ENCODE data around the gene UBE2V1. TPM values are rescaled to one million over a fixed set of nuclear protein-coding genes. Genes with fewer than 3 reads are reported as not detected.

UBE2V1 gene
- total and polyA plus RNA-seq, 7 experiments from 2014 or later = 128 to 167 (median 138) TPM

GRCh38 chr20:50089787-50090177 is 23.2 kb downstream of the UBE2V1 start:
- intact Hi-C loops (cut with micrococcal nuclease) = loop anchor here in 1 of 2 donors (5.0 kb wide), 1 partner anchor 112 kb away; no protein-coding TSS in a partner anchor
- Histone ChIP-seq H3K27ac (ENCODE audit: low read depth, low read length) (peak overlapping the region; percentile 30), H3K9me3 (ENCODE audit: control insufficient read depth in 2 of 3, low read length in 3 of 3) (no peaks in the 10 kb centered on the region), H3K4me3 (ENCODE audit: low read length) (no peak overlapping the region), H3K36me3 (ENCODE audit: control insufficient read depth in 2 of 3, insufficient read depth in 3 of 3, low read length in 3 of 3) (peaks cover 0 to 39% (median 0%) of the 10 kb centered on the region in 3 experiments), H3K27me3 (ENCODE audit: control insufficient read depth in 2 of 2, insufficient read depth in 2 of 2, low read length in 2 of 2) (no peaks in the 10 kb centered on the region), H3K4me1 (ENCODE audit: control insufficient read depth in 2 of 2, insufficient read depth in 2 of 2, low read length in 2 of 2) (peaks cover 9 to 13% of the 10 kb centered on the region in 2 donors)
- H3K36me3 Mint-ChIP-seq = peaks cover 0 to 15% (median 8%) of the 10 kb centered on the region in 5 donors
- H3K4me3 Mint-ChIP-seq = no peak overlapping the region
- no peaks in the 10 kb centered on the region for H3K9me3 Mint-ChIP-seq
- POLR2A ChIA-PET = no interaction called here
- CTCF ChIA-PET = interaction anchor here (0.6 to 1.1 kb wide), 2 partner anchors 11 to 162 kb away, joined by 3 read pairs; no protein-coding TSS in a partner anchor
- H3K4me1 Mint-ChIP-seq = peaks cover 23 to 44% (median 37%) of the 10 kb centered on the region in 7 donors
- ATAC-seq = no peak
- H3K27ac Mint-ChIP-seq = peak overlapping the region in 7 of 9 donors; percentile 25 to 81 (median 54)
- no peaks in the 10 kb centered on the region for H3K27me3 Mint-ChIP-seq
- DNase-seq = no peak

GRCh38 chr20:50089140-50089786 is 23.7 kb downstream of the UBE2V1 start:
- Mint-ChIP-seq H3K36me3 (peaks cover 0 to 15% (median 4%) of the 10 kb centered on the region in 5 donors), H3K4me1 (peaks cover 23 to 46% (median 37%) of the 10 kb centered on the region in 7 donors), H3K4me3 (no peak overlapping the region), H3K27me3 (no peaks in the 10 kb centered on the region), H3K27ac (peak overlapping the region in 8 of 9 donors; percentile 32 to 81 (median 54)), H3K9me3 (no peaks in the 10 kb centered on the region)
- CTCF ChIA-PET = interaction anchor here (0.6 to 1.1 kb wide), 3 partner anchors 11 to 161 kb away, joined by 3 read pairs; no protein-coding TSS in a partner anchor
- Histone ChIP-seq H3K27me3 (ENCODE audit: control insufficient read depth in 2 of 2, insufficient read depth in 2 of 2, low read length in 2 of 2) (no peaks in the 10 kb centered on the region), H3K9me3 (ENCODE audit: control insufficient read depth in 2 of 3, low read length in 3 of 3) (no peaks in the 10 kb centered on the region), H3K4me3 (ENCODE audit: low read length) (no peak overlapping the region), H3K36me3 (ENCODE audit: control insufficient read depth in 2 of 3, insufficient read depth in 3 of 3, low read length in 3 of 3) (peaks cover 0 to 34% (median 0%) of the 10 kb centered on the region in 3 experiments), H3K4me1 (ENCODE audit: control insufficient read depth in 2 of 2, insufficient read depth in 2 of 2, low read length in 2 of 2) (peaks cover 9 to 13% of the 10 kb centered on the region in 2 donors), H3K27ac (ENCODE audit: low read depth, low read length) (no peak overlapping the region)
- ATAC-seq = no peak
- DNase-seq = no peak
- POLR2A ChIA-PET = interaction anchor here (0.7 kb wide), 1 partner anchor 98 kb away, joined by 3 read pairs; no protein-coding TSS in a partner anchor
- intact Hi-C loops (cut with micrococcal nuclease) = loop anchor here in 1 of 2 donors (5.0 kb wide), 1 partner anchor 112 kb away; no protein-coding TSS in a partner anchor

DNA sequence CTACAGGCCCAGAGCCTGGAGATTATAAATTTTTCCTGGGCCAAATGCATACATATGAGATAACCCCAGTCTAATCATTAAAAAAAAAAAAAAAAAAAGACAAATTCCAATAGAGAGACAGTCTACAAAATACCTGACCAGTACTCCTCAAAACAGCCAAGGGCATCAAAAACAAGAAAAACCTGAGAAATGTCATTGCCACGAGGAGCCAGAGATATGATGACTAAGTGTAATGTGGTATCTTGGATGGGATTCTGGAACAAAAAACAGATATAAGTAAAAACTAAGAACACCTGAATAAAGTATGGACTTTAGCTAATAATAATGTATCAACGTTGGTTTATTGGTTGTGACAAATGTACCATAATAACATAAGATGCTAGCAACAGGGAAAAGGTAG is 24.9 kb downstream of the UBE2V1 start:
- Mint-ChIP-seq H3K9me3 (no peaks in the 10 kb centered on the region), H3K4me1 (peaks cover 23 to 47% (median 37%) of the 10 kb centered on the region in 7 donors), H3K36me3 (peaks cover 0 to 11% (median 2%) of the 10 kb centered on the region in 5 donors), H3K4me3 (no peak overlapping the region), H3K27me3 (no peaks in the 10 kb centered on the region), H3K27ac (peak overlapping the region in 4 of 9 donors; percentile 31 to 59 (median 50))
- intact Hi-C loops (cut with micrococcal nuclease) = loop anchor here in 1 of 2 donors (5.0 kb wide), 1 partner anchor 111 kb away; no protein-coding TSS in a partner anchor
- H3K9me3 ChIP-seq (ENCODE audit: control insufficient read depth in 2 of 3, low read length in 3 of 3) = no peaks in the 10 kb centered on the region
- DNase-seq (no peak), ATAC-seq (no peak)
- no peak overlapping the region for H3K4me3 ChIP-seq (ENCODE audit: low read length)
- ChIA-PET POLR2A (no interaction called here), CTCF (no interaction called here)
- peaks cover 0 to 38% (median 0%) of the 10 kb centered on the region in 3 experiments for H3K36me3 ChIP-seq (ENCODE audit: control insufficient read depth in 2 of 3, insufficient read depth in 3 of 3, low read length in 3 of 3)
- no peaks in the 10 kb centered on the region for H3K27me3 ChIP-seq (ENCODE audit: control insufficient read depth in 2 of 2, insufficient read depth in 2 of 2, low read length in 2 of 2)
- H3K4me1 ChIP-seq (ENCODE audit: control insufficient read depth in 2 of 2, insufficient read depth in 2 of 2, low read length in 2 of 2) = peaks cover 9 to 13% of the 10 kb centered on the region in 2 donors
- no peak overlapping the region for H3K27ac ChIP-seq (ENCODE audit: low read depth, low read length)

GRCh38 chr20:50085481-50086365 is 27.2 kb downstream of the UBE2V1 start:
- H3K36me3 Mint-ChIP-seq = peaks cover 0 to 8% (median 5%) of the 10 kb centered on the region in 5 donors
- POLR2A ChIA-PET = interaction anchor here (0.6 to 1.3 kb wide), 4 partner anchors 13 to 64 kb away, joined by 3 to 5 read pairs (median 3); no protein-coding TSS in a partner anchor

GRCh38 chr20:50085146-50085480 is 27.8 kb downstream of the UBE2V1 start:
- Mint-ChIP-seq H3K27ac (peak overlapping the region in 8 of 9 donors; percentile 64 to 91 (median 85)), H3K9me3 (peaks cover 0 to 2% (median 0%) of the 10 kb centered on the region in 11 donors), H3K4me3 (peak overlapping the region; percentile 75 to 91 (median 86)), H3K27me3 (no peaks in the 10 kb centered on the region), H3K4me1 (peaks cover 18 to 37% (median 27%) of the 10 kb centered on the region in 7 donors), H3K36me3 (peaks cover 0 to 8% (median 5%) of the 10 kb centered on the region in 5 donors)
- H3K36me3 ChIP-seq (ENCODE audit: control insufficient read depth in 2 of 3, insufficient read depth in 3 of 3, low read length in 3 of 3) = peaks cover 0 to 38% (median 0%) of the 10 kb centered on the region in 3 experiments
- ChIA-PET POLR2A (interaction anchor here (0.7 to 1.3 kb wide), 3 partner anchors 9 to 26 kb away, joined by 3 to 5 read pairs (median 5); no protein-coding TSS in a partner anchor), CTCF (interaction anchor here (1.2 to 5.5 kb wide), 5 partner anchors 15 to 105 kb away, joined by 3 to 55 read pairs (median 3); no protein-coding TSS in a partner anchor)
- DNase-seq (no peak), ATAC-seq (no peak)
- H3K27ac ChIP-seq (ENCODE audit: low read depth, low read length) = no peak overlapping the region
- no peaks in the 10 kb centered on the region for H3K9me3 ChIP-seq (ENCODE audit: control insufficient read depth in 2 of 3, low read length in 3 of 3)
- no peaks in the 10 kb centered on the region for H3K27me3 ChIP-seq (ENCODE audit: control insufficient read depth in 2 of 2, insufficient read depth in 2 of 2, low read length in 2 of 2)
- no peak overlapping the region for H3K4me3 ChIP-seq (ENCODE audit: low read length)
- intact Hi-C loops (cut with micrococcal nuclease) = loop anchor here (1.0 to 5.0 kb wide), 5 partner anchors 14 to 108 kb away; no protein-coding TSS in a partner anchor
- H3K4me1 ChIP-seq (ENCODE audit: control insufficient read depth in 2 of 2, insufficient read depth in 2 of 2, low read length in 2 of 2) = peaks cover 9 to 13% of the 10 kb centered on the region in 2 donors

More at GRCh38 chr20:50085481-50086365, 27.2 kb downstream of the UBE2V1 start:
- peak in 7 of 9 donors; percentile 29 to 63 (median 50) for DNase-seq
- Mint-ChIP-seq H3K27me3 (no peaks in the 10 kb centered on the region), H3K27ac (peak overlapping the region; percentile 64 to 93 (median 85)), H3K4me3 (peak overlapping the region; percentile 75 to 91 (median 86)), H3K4me1 (peaks cover 20 to 43% (median 32%) of the 10 kb centered on the region in 7 donors), H3K9me3 (peaks cover 0 to 2% (median 0%) of the 10 kb centered on the region in 11 donors)
- peak; percentile 87 for ATAC-seq
- H3K27ac ChIP-seq (ENCODE audit: low read depth, low read length) = peak overlapping the region; percentile 43
- no peaks in the 10 kb centered on the region for H3K9me3 ChIP-seq (ENCODE audit: control insufficient read depth in 2 of 3, low read length in 3 of 3)
- no peaks in the 10 kb centered on the region for H3K27me3 ChIP-seq (ENCODE audit: control insufficient read depth in 2 of 2, insufficient read depth in 2 of 2, low read length in 2 of 2)
- H3K4me1 ChIP-seq (ENCODE audit: control insufficient read depth in 2 of 2, insufficient read depth in 2 of 2, low read length in 2 of 2) = peaks cover 9 to 13% of the 10 kb centered on the region in 2 donors
- H3K4me3 ChIP-seq (ENCODE audit: low read length) = peak overlapping the region; percentile 63
- CTCF ChIA-PET = interaction anchor here (0.9 to 5.5 kb wide), 5 partner anchors 15 to 105 kb away, joined by 3 to 55 read pairs (median 3); no protein-coding TSS in a partner anchor
- peaks cover 0 to 43% (median 0%) of the 10 kb centered on the region in 3 experiments for H3K36me3 ChIP-seq (ENCODE audit: control insufficient read depth in 2 of 3, insufficient read depth in 3 of 3, low read length in 3 of 3)
- intact Hi-C loops (cut with micrococcal nuclease) = loop anchor here (1.0 to 5.0 kb wide), 6 partner anchors 14 to 108 kb away; partner anchors contain the start of gene UBE2V1 (in 1 of the 2)

Measured in naive thymus-derived CD4-positive, alpha-beta T cell (primary cell).